ENCODE results near the gene MYH2. TPM values are rescaled to one million over a fixed set of nuclear protein-coding genes. Genes with fewer than 3 reads are reported as not detected.

Gene MYH2
- total RNA-seq, 1 donor from 2014 or later, result not detected

DNA sequence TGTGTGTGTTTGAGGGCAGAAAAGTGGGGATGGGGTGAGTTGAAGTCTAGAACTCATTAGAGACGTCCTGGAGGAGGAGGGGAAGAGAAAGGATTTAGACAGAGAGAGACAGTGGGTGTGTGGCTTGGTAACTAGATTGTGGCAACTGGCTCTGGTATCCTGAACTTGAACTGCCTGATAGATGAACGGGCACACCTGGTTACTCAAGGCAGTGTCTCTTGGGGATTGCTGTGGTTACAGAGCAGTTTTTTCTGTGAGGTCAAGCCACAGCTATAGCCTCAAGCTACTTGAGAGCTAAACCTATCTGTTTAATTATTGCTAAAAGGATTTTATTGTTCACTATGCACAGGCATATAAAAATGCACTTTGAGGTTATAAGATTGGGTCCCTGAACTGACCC is 29.8 kb upstream of the MYH2 start:
- intact Hi-C loops (cut with DNase I), result no loop called here
- H3K4me3 ChIP-seq, result no peak overlapping the region
- H3K27me3 ChIP-seq, result no peaks in the 10 kb centered on the region

DNA sequence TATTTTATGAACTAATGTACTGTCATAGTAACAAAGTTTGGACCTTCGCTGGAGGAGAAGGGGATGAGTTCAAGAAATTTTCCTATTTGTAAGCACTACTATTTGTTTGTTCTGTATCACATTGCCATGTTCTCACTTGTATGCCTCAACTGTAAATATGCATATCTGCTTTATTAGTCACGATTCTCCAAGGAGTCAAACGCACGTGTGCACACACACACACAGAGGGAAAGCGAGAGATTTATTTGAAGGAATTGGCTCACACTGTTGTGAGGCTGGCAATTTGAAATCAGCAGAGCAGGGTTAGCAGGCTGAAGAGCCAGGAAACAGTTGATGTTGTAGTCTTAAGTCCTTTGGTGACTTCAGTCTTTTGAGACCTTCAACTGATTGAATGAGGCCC is 24.9 kb upstream of the MYH2 start:
- H3K4me1 ChIP-seq, result no peaks in the 10 kb centered on the region
- H3K4me3 ChIP-seq, result no peak overlapping the region
- H3K27me3 ChIP-seq, result no peaks in the 10 kb centered on the region
- DNase-seq (ENCODE audit: extremely low spot score in 2 of 2), result no peak
- no peak overlapping the region for H3K27ac ChIP-seq
- intact Hi-C loops (cut with DNase I), result no loop called here
- H3K9me3 ChIP-seq, result no peaks in the 10 kb centered on the region
- TF ChIP-seq, protein P1, sequence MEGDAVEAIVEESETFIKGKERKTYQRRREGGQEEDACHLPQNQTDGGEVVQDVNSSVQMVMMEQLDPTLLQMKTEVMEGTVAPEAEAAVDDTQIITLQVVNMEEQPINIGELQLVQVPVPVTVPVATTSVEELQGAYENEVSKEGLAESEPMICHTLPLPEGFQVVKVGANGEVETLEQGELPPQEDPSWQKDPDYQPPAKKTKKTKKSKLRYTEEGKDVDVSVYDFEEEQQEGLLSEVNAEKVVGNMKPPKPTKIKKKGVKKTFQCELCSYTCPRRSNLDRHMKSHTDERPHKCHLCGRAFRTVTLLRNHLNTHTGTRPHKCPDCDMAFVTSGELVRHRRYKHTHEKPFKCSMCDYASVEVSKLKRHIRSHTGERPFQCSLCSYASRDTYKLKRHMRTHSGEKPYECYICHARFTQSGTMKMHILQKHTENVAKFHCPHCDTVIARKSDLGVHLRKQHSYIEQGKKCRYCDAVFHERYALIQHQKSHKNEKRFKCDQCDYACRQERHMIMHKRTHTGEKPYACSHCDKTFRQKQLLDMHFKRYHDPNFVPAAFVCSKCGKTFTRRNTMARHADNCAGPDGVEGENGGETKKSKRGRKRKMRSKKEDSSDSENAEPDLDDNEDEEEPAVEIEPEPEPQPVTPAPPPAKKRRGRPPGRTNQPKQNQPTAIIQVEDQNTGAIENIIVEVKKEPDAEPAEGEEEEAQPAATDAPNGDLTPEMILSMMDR (IDR thresholded peaks at IDR 0.05), result no peak
- no peak for TF ChIP-seq POLR2AphosphoS5 (IDR thresholded peaks at IDR 0.05; ENCODE audit: insufficient read depth in 1 of 2, low read depth in 1 of 2)
- H3K36me3 ChIP-seq, result no peaks in the 10 kb centered on the region

More for the DNA sequence above, 29.8 kb upstream of the MYH2 start:
- DNase-seq (ENCODE audit: extremely low spot score in 2 of 2), result no peak
- H3K4me1 ChIP-seq, result no peaks in the 10 kb centered on the region
- H3K9me3 ChIP-seq, result no peaks in the 10 kb centered on the region
- no peak overlapping the region for H3K27ac ChIP-seq
- no peaks in the 10 kb centered on the region for H3K36me3 ChIP-seq
- TF ChIP-seq, protein P1 (IDR thresholded peaks at IDR 0.05), result no peak
- TF ChIP-seq POLR2A (IDR thresholded peaks at IDR 0.05) (no peak), POLR2AphosphoS5 (IDR thresholded peaks at IDR 0.05; ENCODE audit: insufficient read depth in 1 of 2, low read depth in 1 of 2) (no peak)

DNA sequence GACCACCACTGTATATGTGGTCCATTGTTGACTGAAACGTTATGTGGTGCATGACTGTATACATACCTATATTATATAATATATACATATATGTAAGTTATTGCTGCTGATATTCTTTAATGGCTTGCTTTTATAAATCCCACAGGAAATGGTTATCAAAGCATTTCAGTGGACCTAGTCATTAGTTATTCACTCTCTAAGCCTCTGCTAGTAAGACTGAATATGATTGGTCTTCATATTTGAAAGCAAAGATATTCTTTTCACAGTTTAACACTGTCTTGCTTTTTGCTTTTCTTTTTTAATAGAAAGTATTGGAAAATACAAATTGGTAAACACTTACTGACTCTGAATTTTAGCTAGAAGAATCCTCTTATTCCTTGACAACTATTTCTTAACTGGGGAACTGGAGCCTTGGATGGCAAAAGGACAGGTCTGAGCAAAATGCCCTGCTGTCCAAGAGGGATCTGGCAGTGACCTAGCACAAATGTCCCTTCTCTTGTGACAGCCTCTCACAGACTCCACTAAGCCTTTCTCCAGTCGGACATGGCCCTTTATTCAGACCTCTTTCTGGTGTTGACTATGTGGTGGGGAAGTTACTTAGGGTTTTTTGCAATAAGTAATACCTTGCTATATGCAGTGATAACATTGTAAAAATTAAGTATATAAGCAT is 14.7 kb upstream of the MYH2 start:
- no peaks in the 10 kb centered on the region for H3K9me3 ChIP-seq
- no peak overlapping the region for H3K27ac ChIP-seq
- no peak for DNase-seq (ENCODE audit: extremely low spot score in 2 of 2)
- no peaks in the 10 kb centered on the region for H3K4me1 ChIP-seq
- TF ChIP-seq, protein P1 (IDR thresholded peaks at IDR 0.05), result no peak
- no peak for TF ChIP-seq POLR2A (IDR thresholded peaks at IDR 0.05)
- TF ChIP-seq POLR2AphosphoS5 (IDR thresholded peaks at IDR 0.05; ENCODE audit: insufficient read depth in 1 of 2, low read depth in 1 of 2), result no peak
- H3K4me3 ChIP-seq, result no peak overlapping the region
- no peaks in the 10 kb centered on the region for H3K36me3 ChIP-seq
- no peaks in the 10 kb centered on the region for H3K27me3 ChIP-seq
- intact Hi-C loops (cut with DNase I), result no loop called here

DNA sequence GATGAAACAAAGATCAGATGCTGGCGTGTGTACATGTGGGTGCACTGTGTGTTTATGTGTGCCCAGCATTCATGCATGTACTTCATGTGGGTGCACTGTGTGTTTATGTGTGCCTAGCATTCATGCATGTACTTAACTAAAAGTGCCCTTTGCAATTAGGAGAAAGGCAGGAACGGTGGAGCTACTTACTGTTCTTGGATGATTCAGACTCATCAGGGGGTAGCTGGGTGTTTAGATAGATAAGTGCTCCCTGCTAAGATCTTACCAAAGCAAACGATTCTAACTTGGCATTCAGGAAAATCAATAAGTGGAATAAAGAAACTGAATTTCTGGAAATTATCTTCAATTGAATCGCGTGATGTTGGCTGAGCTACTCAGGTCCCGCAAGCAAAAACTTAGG is 8.6 kb upstream of the MYH2 start:
- H3K27ac ChIP-seq, result no peak overlapping the region
- no peaks in the 10 kb centered on the region for H3K9me3 ChIP-seq
- no peak overlapping the region for H3K4me3 ChIP-seq
- DNase-seq (ENCODE audit: extremely low spot score in 2 of 2), result no peak
- intact Hi-C loops (cut with DNase I), result no loop called here
- no peak for TF ChIP-seq POLR2A (IDR thresholded peaks at IDR 0.05)
- no peak for TF ChIP-seq POLR2AphosphoS5 (IDR thresholded peaks at IDR 0.05; ENCODE audit: insufficient read depth in 1 of 2, low read depth in 1 of 2)
- TF ChIP-seq, protein P1 (IDR thresholded peaks at IDR 0.05), result no peak
- H3K36me3 ChIP-seq, result no peaks in the 10 kb centered on the region
- H3K4me1 ChIP-seq, result no peaks in the 10 kb centered on the region
- no peaks in the 10 kb centered on the region for H3K27me3 ChIP-seq

GRCh38 chr17:10557422-10557821 is 8.0 kb upstream of the MYH2 start:
- Histone ChIP-seq H3K27ac (no peak overlapping the region), H3K36me3 (no peaks in the 10 kb centered on the region), H3K27me3 (no peaks in the 10 kb centered on the region), H3K9me3 (no peaks in the 10 kb centered on the region), H3K4me3 (no peak overlapping the region), H3K4me1 (no peaks in the 10 kb centered on the region)
- intact Hi-C loops (cut with DNase I), result no loop called here
- no peak for TF ChIP-seq POLR2AphosphoS5 (IDR thresholded peaks at IDR 0.05; ENCODE audit: insufficient read depth in 1 of 2, low read depth in 1 of 2)
- TF ChIP-seq, protein P1 (IDR thresholded peaks at IDR 0.05), result no peak
- no peak for TF ChIP-seq POLR2A (IDR thresholded peaks at IDR 0.05)
- no peak for DNase-seq (ENCODE audit: extremely low spot score in 2 of 2)

All from vagina (tissue), 2 donors.